Mesenchymal stem cell (in vitro differentiated cells and primary cell): ENCODE measurements around the gene GPR42. TPM values are rescaled to one million over a fixed set of nuclear protein-coding genes. Genes with fewer than 3 reads are reported as not detected.

Source experiments
- DNase-seq: peaks from one replicate; pipeline ENCODE4 v3.0.0-alpha.2; 2013
- H2AFZ ChIP-seq: one replicate; pipeline ENCODE4 v1.6.1; 2013; ENCODE audit warnings: low read depth, mild to moderate bottlenecking, control low read depth, inconsistent platforms, low read length, moderate library complexity
- H2AK5ac ChIP-seq: 2 replicates; pipeline ENCODE4 v1.6.1; 2013; ENCODE audit warnings: low read length, moderate library complexity, mild to moderate bottlenecking, inconsistent platforms; ENCODE audit not compliant: severe bottlenecking
- H2BK120ac ChIP-seq: one replicate; pipeline ENCODE4 v1.6.1; 2013; ENCODE audit warnings: low read depth, mild to moderate bottlenecking, inconsistent platforms, low read length, moderate library complexity
- H2BK12ac ChIP-seq, 2 experiments: one replicate each; pipeline ENCODE4 v1.6.1; 2013; ENCODE audit warnings: inconsistent platforms in 2 of 2, low read length in 2 of 2, mild to moderate bottlenecking in 2 of 2, moderate library complexity in 2 of 2, control low read depth in 1 of 2
- H2BK15ac ChIP-seq: one replicate; pipeline ENCODE4 v1.6.1; 2013; ENCODE audit warnings: mild to moderate bottlenecking, low read depth, inconsistent platforms; ENCODE audit not compliant: poor library complexity, severe bottlenecking
- H2BK5ac ChIP-seq: 2 replicates; pipeline ENCODE4 v1.6.1; 2013; ENCODE audit warnings: low read depth, mild to moderate bottlenecking, low read length, control low read depth, inconsistent platforms; ENCODE audit not compliant: poor library complexity, severe bottlenecking
- H3K14ac ChIP-seq, 2 experiments: one replicate each; pipeline ENCODE4 v1.6.1; 2013; ENCODE audit warnings: inconsistent platforms in 2 of 2, low read length in 2 of 2, control low read depth in 1 of 2, mild to moderate bottlenecking in 1 of 2, moderate library complexity in 1 of 2
- H3K18ac ChIP-seq, 2 experiments: one replicate each; pipeline ENCODE4 v1.6.1; 2013; ENCODE audit warnings: inconsistent platforms in 2 of 2, low read length in 2 of 2, control low read depth in 1 of 2, low read depth in 1 of 2, mild to moderate bottlenecking in 1 of 2
- H3K23ac ChIP-seq, 2 experiments: one replicate each; pipeline ENCODE4 v1.6.1; 2013; ENCODE audit warnings: inconsistent platforms in 2 of 2, low read length in 2 of 2, mild to moderate bottlenecking in 2 of 2, moderate library complexity in 2 of 2, control low read depth in 1 of 2
- H3K27ac ChIP-seq: 2 replicates; pipeline ENCODE4 v1.5.1; 2013; ENCODE audit warnings: mild to moderate bottlenecking, moderate library complexity, low read length, control low read depth, inconsistent platforms; ENCODE audit not compliant: poor library complexity, severe bottlenecking
- H3K27me3 ChIP-seq, 2 experiments: 2 replicates each; pipeline versions ENCODE4 v1.6.1 to v1.7.0; 2013; ENCODE audit warnings: low read length in 2 of 2, mild to moderate bottlenecking in 2 of 2, moderate library complexity in 2 of 2, control low read depth in 1 of 2, inconsistent platforms in 1 of 2; ENCODE audit not compliant: control insufficient read depth in 1 of 2, insufficient read depth in 1 of 2
- H3K36me3 ChIP-seq, 2 experiments: 2 replicates each; pipeline versions ENCODE4 v1.6.1 to v1.7.0; 2013; ENCODE audit warnings: low read length in 2 of 2, control low read depth in 1 of 2, inconsistent platforms in 1 of 2, low read depth in 1 of 2, mild to moderate bottlenecking in 1 of 2; ENCODE audit not compliant: insufficient read depth in 2 of 2, control insufficient read depth in 1 of 2
- H3K4ac ChIP-seq, 2 experiments: one replicate each; pipeline ENCODE4 v1.6.1; 2013; ENCODE audit warnings: inconsistent platforms in 2 of 2, low read length in 2 of 2, mild to moderate bottlenecking in 2 of 2, moderate library complexity in 2 of 2, control low read depth in 1 of 2, low read depth in 1 of 2
- H3K4me1 ChIP-seq: 2 replicates; pipeline ENCODE4 v1.6.1; 2013; ENCODE audit warnings: low read depth, low read length, control low read depth; ENCODE audit not compliant: control insufficient read depth, insufficient read depth
- H3K4me2 ChIP-seq: 2 replicates; pipeline ENCODE4 v1.6.1; 2013; ENCODE audit warnings: low read length, mild to moderate bottlenecking, inconsistent platforms; ENCODE audit not compliant: poor library complexity, severe bottlenecking
- H3K4me3 ChIP-seq, 2 experiments: 2 replicates each; pipeline versions ENCODE4 v1.5.1 to v1.7.0; 2013; ENCODE audit warnings: low read length in 2 of 2, mild to moderate bottlenecking in 2 of 2, control low read depth in 1 of 2, low read depth in 1 of 2; ENCODE audit not compliant: insufficient read depth in 1 of 2
- H3K79me1 ChIP-seq: replicated peaks from 2 replicates; pipeline ENCODE4 v1.6.1; 2013; ENCODE audit warnings: mild to moderate bottlenecking, control low read depth, low read length, inconsistent platforms; ENCODE audit not compliant: poor library complexity, severe bottlenecking
- H3K9ac ChIP-seq: 2 replicates; pipeline ENCODE4 v1.7.0; 2013; ENCODE audit warnings: mild to moderate bottlenecking, low read length, moderate library complexity
- H3K9me3 ChIP-seq: 2 replicates; pipeline ENCODE4 v1.7.0; 2013; ENCODE audit warnings: mild to moderate bottlenecking, low read length; ENCODE audit not compliant: control insufficient read depth
- H4K8ac ChIP-seq: one replicate; pipeline ENCODE4 v1.6.1; 2013; ENCODE audit warnings: inconsistent platforms, mild to moderate bottlenecking, low read length, moderate library complexity
- H4K91ac ChIP-seq: one replicate; pipeline ENCODE4 v1.6.1; 2013; ENCODE audit warnings: mild to moderate bottlenecking, low read length, inconsistent platforms
- WGBS: methylation state at CpG from one replicate; pipeline ENCODE4 v1.1.7; 2013; ENCODE audit warnings: mixed read lengths; 5-methylcytosine and 5-hydroxymethylcytosine counted together
- small RNA-seq: library from polyadenylated mRNA; stranded (forward); fragments of <200 nt; extraction: miRNeasy Mini kit (QIAGEN cat#:217004); gene quantifications from one replicate; pipeline ENCODE3, GENCODE V24; 2013; ENCODE audit warnings: low read depth

GPR42 gene

GRCh38 chr19:35419046-35419445, 48.2 kb downstream of the GPR42 start:
- no peak overlapping the region for H3K4me3 ChIP-seq

DNA sequence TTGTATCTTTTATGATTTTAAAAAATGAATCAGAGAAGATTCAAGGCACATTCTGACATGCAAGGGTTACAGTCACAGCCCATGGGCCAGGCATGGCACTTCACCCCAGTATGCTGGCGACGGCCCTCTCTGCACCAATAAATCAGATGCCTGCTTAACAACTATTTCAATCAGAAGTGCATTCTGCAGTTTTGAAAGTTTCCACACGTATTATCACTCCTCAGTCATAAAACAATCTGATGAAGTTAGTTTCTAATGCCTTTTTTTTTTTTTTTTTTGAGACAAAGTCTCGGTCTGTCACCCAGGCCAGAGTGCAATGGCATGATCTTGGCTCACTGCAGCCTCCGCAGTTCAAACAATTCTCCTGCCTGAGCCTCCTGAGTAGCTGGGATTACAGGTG, 48.9 kb downstream of the GPR42 start:
- Histone ChIP-seq H3K14ac (no peak overlapping the region), H2BK120ac (no peak overlapping the region), H3K27me3 (peaks cover 16 to 58% of the 10 kb centered on the region in 2 experiments), H4K91ac (no peak overlapping the region), H3K23ac (no peak overlapping the region), H2AFZ (no peak overlapping the region), H3K9me3 (no peaks in the 10 kb centered on the region), H3K79me1 (no peaks in the 10 kb centered on the region), H3K4me2 (no peak overlapping the region), H4K8ac (no peak overlapping the region), H3K9ac (no peak overlapping the region), H2BK15ac (no peak overlapping the region), H3K27ac (no peak overlapping the region), H3K18ac (no peak overlapping the region), H3K4ac (no peak overlapping the region), H3K36me3 (no peaks in the 10 kb centered on the region), H2BK5ac (no peak overlapping the region), H2AK5ac (no peak overlapping the region), H3K4me1 (no peaks in the 10 kb centered on the region), H3K4me3 (no peak overlapping the region), H2BK12ac (no peak overlapping the region)
- WGBS: 70% methylated on average over 5 of the region's 5 CpGs
- no peak for DNase-seq

More at GRCh38 chr19:35419046-35419445, 48.2 kb downstream of the GPR42 start:
- no peak overlapping the region for H3K9ac ChIP-seq
- peaks cover 16 to 57% of the 10 kb centered on the region in 2 experiments for H3K27me3 ChIP-seq
- H4K91ac ChIP-seq: no peak overlapping the region
- no peak overlapping the region for H2AFZ ChIP-seq
- H2BK120ac ChIP-seq: no peak overlapping the region
- no peak overlapping the region for H2AK5ac ChIP-seq
- no peaks in the 10 kb centered on the region for H3K36me3 ChIP-seq
- 39% methylated on average over 2 of the region's 3 CpGs for WGBS
- no peak overlapping the region for H2BK15ac ChIP-seq
- H3K14ac ChIP-seq: no peak overlapping the region
- no peaks in the 10 kb centered on the region for H3K79me1 ChIP-seq
- no peak overlapping the region for H3K4ac ChIP-seq
- H3K4me2 ChIP-seq: no peak overlapping the region
- H4K8ac ChIP-seq: no peak overlapping the region
- no peak for DNase-seq
- H2BK5ac ChIP-seq: no peak overlapping the region
- H3K9me3 ChIP-seq: no peaks in the 10 kb centered on the region
- no peak overlapping the region for H3K18ac ChIP-seq
- H3K4me1 ChIP-seq: peaks cover 1% of the 10 kb centered on the region
- no peak overlapping the region for H3K23ac ChIP-seq
- H3K27ac ChIP-seq: no peak overlapping the region
- H2BK12ac ChIP-seq: no peak overlapping the region

GRCh38 chr19:35421362-35421761, 50.5 kb downstream of the GPR42 start:
- 72% methylated on average over 8 of the region's 11 CpGs for WGBS

More at GRCh38 chr19:35421362-35421761, 50.5 kb downstream of the GPR42 start:
- Histone ChIP-seq H2BK15ac (no peak overlapping the region), H3K4me1 (no peaks in the 10 kb centered on the region), H3K23ac (no peak overlapping the region), H3K79me1 (no peaks in the 10 kb centered on the region), H4K91ac (no peak overlapping the region), H3K4me3 (no peak overlapping the region), H2BK120ac (no peak overlapping the region), H3K36me3 (no peaks in the 10 kb centered on the region), H2AFZ (no peak overlapping the region), H2AK5ac (no peak overlapping the region), H2BK12ac (no peak overlapping the region), H3K18ac (no peak overlapping the region), H3K4me2 (no peak overlapping the region), H3K4ac (no peak overlapping the region), H3K14ac (no peak overlapping the region), H3K27ac (no peak overlapping the region), H3K9ac (no peak overlapping the region), H3K27me3 (peaks cover 16 to 57% of the 10 kb centered on the region in 2 experiments), H3K9me3 (no peaks in the 10 kb centered on the region), H4K8ac (no peak overlapping the region), H2BK5ac (no peak overlapping the region)
- DNase-seq: no peak

Small RNA genes lying within 50 kb of the gene (small RNA-seq; reads per million reads assigned to genes)
- gene RN7SL491P: not detected
